WERI-Rb-1 (cell line): ENCODE results near the gene ADCY5.

Source experiments
- DNase-seq: peaks from one replicate; pipeline ENCODE4 v3.0.0-alpha.2; 2020
- H3K27ac ChIP-seq: fragments of 250-450 bp; sonication (Bioruptor Pico); 2 replicates; pipeline ENCODE4 v1.5.1; 2020; ENCODE audit warnings: mild to moderate bottlenecking, moderate library complexity
- H3K27me3 ChIP-seq: fragments of 250-450 bp; sonication (Bioruptor Pico); 2 replicates; pipeline ENCODE4 v1.5.1; 2021; ENCODE audit warnings: mild to moderate bottlenecking, low read depth, moderate library complexity; ENCODE audit not compliant: insufficient read depth, severe bottlenecking
- H3K36me3 ChIP-seq: fragments of 250-450 bp; sonication (Bioruptor Pico); 2 replicates; pipeline ENCODE4 v1.5.1; 2020; ENCODE audit warnings: mild to moderate bottlenecking, moderate library complexity
- H3K4me3 ChIP-seq: 2 replicates; pipeline ENCODE4 v1.5.1; 2011; ENCODE audit warnings: low read depth, mild to moderate bottlenecking, control low read depth, low read length
- H3K9me3 ChIP-seq: fragments of 250-450 bp; sonication (Bioruptor Pico); 2 replicates; pipeline ENCODE4 v1.5.1; 2021; ENCODE audit warnings: mild to moderate bottlenecking, moderate library complexity; ENCODE audit not compliant: severe bottlenecking
- CTCF ChIP-seq: IDR thresholded peaks from 2 replicates; pipeline ENCODE4 v1.5.1; 2011; ENCODE audit warnings: low read depth, mild to moderate bottlenecking, control low read depth, inconsistent platforms, low read length

ADCY5 gene

GRCh38 chr3:123405936-123406510 lies 42.9 kb downstream of the ADCY5 start:
- Histone ChIP-seq H3K27ac (no peak overlapping the region), H3K9me3 (no peaks in the 10 kb centered on the region), H3K27me3 (no peaks in the 10 kb centered on the region), H3K4me3 (no peak overlapping the region), H3K36me3 (no peaks in the 10 kb centered on the region)
- no peak for TF ChIP-seq CTCF
- no peak for DNase-seq

GRCh38 chr3:123405021-123405420 lies 43.9 kb downstream of the ADCY5 start:
- TF ChIP-seq CTCF, result no peak
- H3K9me3 ChIP-seq, result no peaks in the 10 kb centered on the region
- H3K27ac ChIP-seq, result no peak overlapping the region
- DNase-seq, result no peak
- H3K4me3 ChIP-seq, result no peak overlapping the region
- no peaks in the 10 kb centered on the region for H3K27me3 ChIP-seq
- no peaks in the 10 kb centered on the region for H3K36me3 ChIP-seq

- Histone ChIP-seq H3K36me3 (no peaks in the 10 kb centered on the region), H3K27ac (no peak overlapping the region), H3K9me3 (no peaks in the 10 kb centered on the region), H3K4me3 (no peak overlapping the region), H3K27me3 (no peaks in the 10 kb centered on the region)
- no peak for TF ChIP-seq CTCF
- DNase-seq, result no peak
These were observed 44.5 kb downstream of the ADCY5 start for GRCh38 chr3:123404391-123404790.

- no peaks in the 10 kb centered on the region for H3K36me3 ChIP-seq
- no peak overlapping the region for H3K27ac ChIP-seq
- H3K9me3 ChIP-seq, result no peaks in the 10 kb centered on the region
- no peak for TF ChIP-seq CTCF
- no peak for DNase-seq
- H3K27me3 ChIP-seq, result no peaks in the 10 kb centered on the region
- H3K4me3 ChIP-seq, result no peak overlapping the region
These were observed 46.9 kb downstream of the ADCY5 start for GRCh38 chr3:123401836-123402530.

GRCh38 chr3:123400169-123400568 lies 48.7 kb downstream of the ADCY5 start:
- no peak for DNase-seq
- H3K36me3 ChIP-seq, result no peaks in the 10 kb centered on the region
- no peaks in the 10 kb centered on the region for H3K9me3 ChIP-seq
- TF ChIP-seq CTCF, result no peak
- no peak overlapping the region for H3K4me3 ChIP-seq
- H3K27ac ChIP-seq, result no peak overlapping the region
- no peaks in the 10 kb centered on the region for H3K27me3 ChIP-seq

GRCh38 chr3:123399653-123400052 lies 49.2 kb downstream of the ADCY5 start:
- Histone ChIP-seq H3K36me3 (no peaks in the 10 kb centered on the region), H3K27me3 (no peaks in the 10 kb centered on the region), H3K27ac (no peak overlapping the region), H3K9me3 (no peaks in the 10 kb centered on the region), H3K4me3 (no peak overlapping the region)
- no peak for DNase-seq
- no peak for TF ChIP-seq CTCF
